Glutamatergic neuron (in vitro differentiated cells): Measurements from ENCODE around the gene STXBP5. TPM values are rescaled to one million over a fixed set of nuclear protein-coding genes. Genes with fewer than 3 reads are reported as not detected.

ENCODE experiments used
- DNase-seq: peaks from one replicate; pipeline ENCODE4 v3.0.0; 2022
- H3K27ac Mint-ChIP-seq: one replicate; pipeline ENCODE4 v1.8.0; 2020; ENCODE audit warnings: mild to moderate bottlenecking, mixed read lengths, inconsistent platforms; ENCODE audit not compliant: unreplicated experiment
- H3K27me3 Mint-ChIP-seq: one replicate; pipeline ENCODE4 v1.8.0; 2020; ENCODE audit warnings: mild to moderate bottlenecking, moderate library complexity, mixed read lengths, inconsistent platforms; ENCODE audit not compliant: unreplicated experiment
- H3K36me3 Mint-ChIP-seq: one replicate; pipeline ENCODE4 v1.8.0; 2020; ENCODE audit warnings: mild to moderate bottlenecking, mixed read lengths, inconsistent platforms; ENCODE audit not compliant: unreplicated experiment
- H3K4me1 Mint-ChIP-seq: one replicate; pipeline ENCODE4 v1.8.0; 2020; ENCODE audit warnings: mild to moderate bottlenecking, low read depth, mixed read lengths, inconsistent platforms; ENCODE audit not compliant: unreplicated experiment
- H3K4me3 Mint-ChIP-seq: one replicate; pipeline ENCODE4 v1.8.0; 2020; ENCODE audit warnings: mild to moderate bottlenecking, mixed read lengths, inconsistent platforms; ENCODE audit not compliant: unreplicated experiment
- H3K9me3 Mint-ChIP-seq: one replicate; pipeline ENCODE4 v1.8.0; 2020; ENCODE audit warnings: mild to moderate bottlenecking, moderate library complexity, mixed read lengths, inconsistent platforms; ENCODE audit not compliant: unreplicated experiment
- CTCF ChIP-seq: fragments of 200-600 bp; sonication (generic); IDR thresholded peaks from one replicate; pipeline ENCODE4 v1.5.0; 2021; ENCODE audit not compliant: partially characterized antibody, unreplicated experiment
- total RNA-seq: library from RNA; stranded (reverse); fragmentation: NEBNext Ultra II Directional; extraction: Animal tissue kit (Norgen Biotek cat#: 25700); gene quantifications from one replicate; pipeline ENCODE4 v1.2.1, GENCODE V29; 2021; ENCODE audit not compliant: unreplicated experiment

The STXBP5 gene
- total RNA-seq, 1 donor from 2014 or later, result 14.6 TPM

- no peak overlapping the region for H3K27ac Mint-ChIP-seq
- peaks cover 2% of the 10 kb centered on the region for H3K27me3 Mint-ChIP-seq
- TF ChIP-seq CTCF, result no peak
- no peak overlapping the region for H3K4me3 Mint-ChIP-seq
- no peaks in the 10 kb centered on the region for H3K4me1 Mint-ChIP-seq
- H3K36me3 Mint-ChIP-seq, result no peaks in the 10 kb centered on the region
- DNase-seq, result no peak
- H3K9me3 Mint-ChIP-seq, result no peaks in the 10 kb centered on the region
These were observed 203.4 kb downstream of the STXBP5 start for GRCh38 chr6:147407571-147407970.

- Mint-ChIP-seq H3K9me3 (no peaks in the 10 kb centered on the region), H3K36me3 (no peaks in the 10 kb centered on the region), H3K27me3 (peaks cover 2% of the 10 kb centered on the region), H3K4me1 (no peaks in the 10 kb centered on the region), H3K27ac (no peak overlapping the region), H3K4me3 (no peak overlapping the region)
- no peak for DNase-seq
- TF ChIP-seq CTCF, result no peak
These were observed 212.4 kb downstream of the STXBP5 start for GRCh38 chr6:147416622-147417021.

GRCh38 chr6:147417954-147418353 is 213.7 kb downstream of the STXBP5 start:
- Mint-ChIP-seq H3K4me3 (no peak overlapping the region), H3K36me3 (no peaks in the 10 kb centered on the region), H3K27ac (no peak overlapping the region), H3K9me3 (no peaks in the 10 kb centered on the region), H3K4me1 (no peaks in the 10 kb centered on the region), H3K27me3 (peaks cover 2% of the 10 kb centered on the region)
- no peak for DNase-seq
- no peak for TF ChIP-seq CTCF

GRCh38 chr6:147418523-147418922 is 214.3 kb downstream of the STXBP5 start:
- TF ChIP-seq CTCF, result no peak
- no peak overlapping the region for H3K4me3 Mint-ChIP-seq

GRCh38 chr6:147421903-147422302 is 217.7 kb downstream of the STXBP5 start:
- H3K4me3 Mint-ChIP-seq, result no peak overlapping the region
- peak overlapping the region; percentile 29 for H3K27ac Mint-ChIP-seq
- no peaks in the 10 kb centered on the region for H3K36me3 Mint-ChIP-seq
- H3K9me3 Mint-ChIP-seq, result peaks cover 2% of the 10 kb centered on the region
- DNase-seq, result no peak
- no peaks in the 10 kb centered on the region for H3K27me3 Mint-ChIP-seq
- no peaks in the 10 kb centered on the region for H3K4me1 Mint-ChIP-seq
- no peak for TF ChIP-seq CTCF

More at GRCh38 chr6:147418523-147418922, 214.3 kb downstream of the STXBP5 start:
- no peak for DNase-seq
- no peaks in the 10 kb centered on the region for H3K36me3 Mint-ChIP-seq
- H3K9me3 Mint-ChIP-seq, result no peaks in the 10 kb centered on the region
- H3K27me3 Mint-ChIP-seq, result peaks cover 2% of the 10 kb centered on the region
- H3K27ac Mint-ChIP-seq, result no peak overlapping the region
- H3K4me1 Mint-ChIP-seq, result no peaks in the 10 kb centered on the region
